Mucosa of gallbladder (tissue), 1 donor: ENCODE measurements around the gene ZNF438. TPM values are rescaled to one million over a fixed set of nuclear protein-coding genes. Genes with fewer than 3 reads are reported as not detected.
"Not testable (repeated sequence)": the region's sequence is repeated elsewhere in the genome, so short reads cannot be mapped to it uniquely, and the experiment has no call there.

Experiments
- DNase-seq: peaks from one replicate; pipeline ENCODE4 v3.0.0-alpha.2; 2020; ENCODE audit warnings: low spot score
- total RNA-seq: library from RNA; stranded (reverse); gene quantifications from one replicate; pipeline ENCODE4 v1.2.1, GENCODE V29; 2021
- donor health status: DM: no; HTN: no; CAD: no.

Gene ZNF438
- total RNA-seq, 1 donor from 2014 or later = 7.8 TPM

- DNase-seq = no peak
Observed at GRCh38 chr10:30805061-30805460, 226.6 kb downstream of the ZNF438 start.

- peak; percentile 45 for DNase-seq
Observed at GRCh38 chr10:30804478-30805055, 227.1 kb downstream of the ZNF438 start.

- DNase-seq = peak; percentile 49
Observed at GRCh38 chr10:30803892-30804322, 227.8 kb downstream of the ZNF438 start.

- no peak for DNase-seq
Observed at GRCh38 chr10:30803058-30803457, 228.6 kb downstream of the ZNF438 start.

- DNase-seq = no peak
Observed at GRCh38 chr10:30800368-30800767, 231.3 kb downstream of the ZNF438 start.

- no peak for DNase-seq
Observed at GRCh38 chr10:30798646-30799185, 232.9 kb downstream of the ZNF438 start.

- not testable (repeated sequence) for DNase-seq
Observed at GRCh38 chr10:30795024-30795423, 236.6 kb downstream of the ZNF438 start.
